CD4-positive, alpha-beta T cell (primary cell): ENCODE results near the gene ZGLP1. TPM values are rescaled to one million over a fixed set of nuclear protein-coding genes. Genes with fewer than 3 reads are reported as not detected.

ENCODE experiments used
- ATAC-seq: fragments of 200-7000 bp; cut with Tn5 transposase; one replicate; pipeline ENCODE4 v1.10.0; 2022; ENCODE audit warnings: mild to moderate bottlenecking; ENCODE audit not compliant: poor library complexity
- CTCF ChIA-PET: fragments of 350-600 bp; sonication (Branson Sonifier 250); formaldehyde crosslinking; loops from one replicate; lab custom pipeline; 2021; ENCODE audit warnings: antibody characterized with exemption, inconsistent platforms; lab: Charles Lee
- POLR2A ChIA-PET: fragments of 350-600 bp; sonication (Branson Sonifier 250); formaldehyde crosslinking; loops from one replicate; lab custom pipeline; 2021; ENCODE audit warnings: antibody characterized with exemption, inconsistent platforms; lab: Charles Lee
- DNase-seq, 14 experiments: peaks; one replicate each; pipeline ENCODE4 v3.0.0-alpha.2; 2013 to 2020; ENCODE audit warnings: mixed read lengths in 2 of 14
- H3K27ac ChIP-seq, 2 donors: one replicate each; pipeline versions ENCODE4 v1.5.1 to v1.7.0; 2013; ENCODE audit warnings: low read length in 2 of 2, low read depth in 1 of 2, mild to moderate bottlenecking in 1 of 2
- H3K27me3 ChIP-seq, 2 experiments: 1 replicate in 1 of 2; 2 replicates in 1 of 2; pipeline versions ENCODE4 v1.6.1 to v1.7.0; 2013; ENCODE audit warnings: low read length in 2 of 2, control low read depth in 1 of 2, mild to moderate bottlenecking in 1 of 2, moderate library complexity in 1 of 2; ENCODE audit not compliant: insufficient read depth in 2 of 2, control insufficient read depth in 1 of 2
- H3K36me3 ChIP-seq: one replicate; pipeline ENCODE4 v1.6.1; 2013; ENCODE audit warnings: low read length, control low read depth; ENCODE audit not compliant: insufficient read depth
- H3K4me1 ChIP-seq: one replicate; pipeline ENCODE4 v1.6.1; 2013; ENCODE audit warnings: low read length, control low read depth; ENCODE audit not compliant: insufficient read depth
- H3K4me3 ChIP-seq: one replicate; pipeline ENCODE4 v1.5.1; 2013; ENCODE audit warnings: mild to moderate bottlenecking, low read length, moderate library complexity
- H3K9me3 ChIP-seq, 2 experiments: 1 replicate in 1 of 2; 2 replicates in 1 of 2; pipeline versions ENCODE4 v1.6.1 to v1.7.0; 2013; ENCODE audit warnings: low read length in 2 of 2, mild to moderate bottlenecking in 2 of 2, control low read depth in 1 of 2, moderate library complexity in 1 of 2; ENCODE audit not compliant: control insufficient read depth in 1 of 2, insufficient read depth in 1 of 2
- H3K27ac Mint-ChIP-seq: one replicate; pipeline ENCODE4 v1.8.0; 2020; ENCODE audit warnings: mixed read lengths
- H3K27me3 Mint-ChIP-seq: one replicate; pipeline ENCODE4 v1.8.0; 2021; ENCODE audit warnings: mixed read lengths
- H3K36me3 Mint-ChIP-seq: one replicate; pipeline ENCODE4 v1.8.0; 2021; ENCODE audit warnings: low read depth, mixed read lengths
- H3K4me1 Mint-ChIP-seq: one replicate; pipeline ENCODE4 v1.8.0; 2021; ENCODE audit warnings: low read depth, mixed read lengths
- H3K4me3 Mint-ChIP-seq: one replicate; pipeline ENCODE4 v1.8.0; 2020; ENCODE audit warnings: mild to moderate bottlenecking, mixed read lengths
- H3K9me3 Mint-ChIP-seq: one replicate; pipeline ENCODE4 v1.8.0; 2020; ENCODE audit warnings: mixed read lengths
- intact Hi-C, 2 experiments: fragments of 100-400 bp; cut with DNase I in 1 of 2; cut with micrococcal nuclease in 1 of 2; formaldehyde crosslinking; loops; one replicate each; pipeline versions ENCODE4 v1.15.1 to v1.9.0; 2023 to 2025; cut with DNase I, micrococcal nuclease
- total RNA-seq, 174 experiments: library from RNA in 2 of 174; stranded (reverse) in 2 of 174; gene quantifications; one replicate each; pipeline ENCODE4 v1.2.3 and lab custom pipeline; 2021 to 2026
- TF ChIP-seq, protein P1 (sequence below): fragments of 200-600 bp; IDR thresholded peaks from one replicate; pipeline ENCODE4 v1.8.0; 2022; ENCODE audit warnings: antibody characterized with exemption, mild to moderate bottlenecking

ZGLP1 gene
- total RNA-seq, 2 experiments from 2014 or later, result 1.6 to 2.6 TPM

DNA sequence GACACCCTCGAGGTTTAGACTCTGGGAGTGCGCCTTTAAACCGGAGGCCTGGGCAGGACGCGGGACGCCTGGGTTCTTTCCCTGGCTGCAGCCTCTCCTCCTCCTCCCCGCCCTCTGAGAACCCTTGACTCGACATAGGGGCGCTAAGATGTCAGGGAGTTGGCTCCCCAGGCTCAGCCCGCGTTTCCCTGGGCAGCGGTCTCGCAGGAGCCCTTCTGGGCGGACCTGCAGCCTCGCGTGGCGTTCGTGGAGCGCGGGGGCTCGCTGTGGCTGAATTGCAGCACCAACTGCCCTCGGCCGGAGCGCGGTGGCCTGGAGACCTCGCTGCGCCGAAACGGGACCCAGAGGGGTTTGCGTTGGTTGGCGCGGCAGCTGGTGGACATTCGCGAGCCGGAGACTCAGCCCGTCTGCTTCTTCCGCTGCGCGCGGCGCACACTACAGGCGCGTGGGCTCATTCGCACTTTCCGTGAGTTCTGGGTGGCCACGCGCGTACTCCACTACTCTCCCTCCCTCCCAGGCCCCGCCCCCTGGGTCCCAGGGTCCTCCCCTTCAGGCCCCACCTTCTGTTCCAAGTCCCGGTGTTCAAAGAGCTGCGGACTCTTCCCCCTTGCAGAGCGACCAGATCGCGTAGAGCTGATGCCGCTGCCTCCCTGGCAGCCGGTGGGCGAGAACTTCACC is 18.6 kb downstream of the ZGLP1 start:
- H3K27ac Mint-ChIP-seq, result no peak overlapping the region

DNA sequence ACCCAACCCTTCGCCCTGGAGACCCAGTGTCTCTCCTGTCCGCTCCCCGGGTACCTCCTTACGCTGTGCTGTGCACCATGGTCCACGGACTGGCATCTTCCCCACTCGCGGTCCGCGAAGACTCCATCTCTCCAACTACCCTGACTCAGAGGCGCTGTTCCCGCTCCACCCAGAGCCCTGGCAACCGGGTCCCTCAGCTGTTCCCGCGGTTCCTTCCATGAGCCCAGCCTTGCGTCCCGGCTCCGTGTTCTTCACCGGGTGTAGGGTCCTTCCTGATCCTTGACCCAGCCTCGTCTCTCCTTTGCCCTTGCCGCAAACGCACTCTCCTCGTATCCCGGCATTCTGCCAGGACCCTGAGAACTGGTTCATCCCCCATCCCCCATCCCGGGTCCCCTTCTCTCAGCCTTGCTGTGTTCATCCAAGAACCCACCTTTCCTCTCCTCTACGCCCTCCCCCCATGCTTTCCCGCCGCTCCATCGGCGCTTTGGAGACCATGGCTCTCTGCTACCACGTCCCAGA is 19.2 kb downstream of the ZGLP1 start:
- Mint-ChIP-seq H3K36me3 (peaks cover 13% of the 10 kb centered on the region), H3K4me1 (peaks cover 73% of the 10 kb centered on the region), H3K4me3 (peak overlapping the region; percentile 81), H3K9me3 (no peaks in the 10 kb centered on the region), H3K27me3 (peaks cover 83% of the 10 kb centered on the region), H3K27ac (no peak overlapping the region)
- POLR2A ChIA-PET, result interaction anchor here (1.6 to 5.0 kb wide), 2 partner anchors 20 to 24 kb away, joined by 4 to 39 read pairs; partner anchors contain the start of gene ICAM1
- DNase-seq (peak in 1 of 14 experiments; percentile 38), ATAC-seq (no peak)
- H3K27ac ChIP-seq, result no peak overlapping the region
- peaks cover 81 to 82% of the 10 kb centered on the region in 2 experiments for H3K27me3 ChIP-seq
- TF ChIP-seq, protein P1, sequence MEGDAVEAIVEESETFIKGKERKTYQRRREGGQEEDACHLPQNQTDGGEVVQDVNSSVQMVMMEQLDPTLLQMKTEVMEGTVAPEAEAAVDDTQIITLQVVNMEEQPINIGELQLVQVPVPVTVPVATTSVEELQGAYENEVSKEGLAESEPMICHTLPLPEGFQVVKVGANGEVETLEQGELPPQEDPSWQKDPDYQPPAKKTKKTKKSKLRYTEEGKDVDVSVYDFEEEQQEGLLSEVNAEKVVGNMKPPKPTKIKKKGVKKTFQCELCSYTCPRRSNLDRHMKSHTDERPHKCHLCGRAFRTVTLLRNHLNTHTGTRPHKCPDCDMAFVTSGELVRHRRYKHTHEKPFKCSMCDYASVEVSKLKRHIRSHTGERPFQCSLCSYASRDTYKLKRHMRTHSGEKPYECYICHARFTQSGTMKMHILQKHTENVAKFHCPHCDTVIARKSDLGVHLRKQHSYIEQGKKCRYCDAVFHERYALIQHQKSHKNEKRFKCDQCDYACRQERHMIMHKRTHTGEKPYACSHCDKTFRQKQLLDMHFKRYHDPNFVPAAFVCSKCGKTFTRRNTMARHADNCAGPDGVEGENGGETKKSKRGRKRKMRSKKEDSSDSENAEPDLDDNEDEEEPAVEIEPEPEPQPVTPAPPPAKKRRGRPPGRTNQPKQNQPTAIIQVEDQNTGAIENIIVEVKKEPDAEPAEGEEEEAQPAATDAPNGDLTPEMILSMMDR, result no peak
- H3K36me3 ChIP-seq, result peaks cover 8% of the 10 kb centered on the region
- H3K4me1 ChIP-seq, result peaks cover 97% of the 10 kb centered on the region
- H3K9me3 ChIP-seq, result peaks cover 0 to 71% of the 10 kb centered on the region in 2 experiments
- CTCF ChIA-PET, result interaction anchor here (1.5 to 2.3 kb wide), 3 partner anchors 19 to 126 kb away, joined by 4 to 10 read pairs (median 6); partner anchors contain the start of gene ICAM1
- H3K4me3 ChIP-seq, result peak overlapping the region; percentile 48
- intact Hi-C loops, result no loop called here

More for the DNA sequence above, 18.6 kb downstream of the ZGLP1 start:
- ChIA-PET POLR2A (interaction anchor here (1.3 to 5.0 kb wide), 4 partner anchors 20 to 98 kb away, joined by 3 to 39 read pairs (median 6); partner anchors contain the start of genes ICAM1 and RAVER1), CTCF (interaction anchor here (0.5 to 2.4 kb wide), 6 partner anchors 12 to 71 kb away, joined by 3 to 9 read pairs (median 3); partner anchors contain the start of gene ICAM1)
- H3K4me1 Mint-ChIP-seq, result peaks cover 74% of the 10 kb centered on the region
- TF ChIP-seq, protein P1, result no peak
- H3K27ac ChIP-seq, result no peak overlapping the region
- H3K4me3 ChIP-seq, result peak overlapping the region; percentile 48
- H3K4me1 ChIP-seq, result peaks cover 100% of the 10 kb centered on the region
- H3K9me3 ChIP-seq, result peaks cover 0 to 71% of the 10 kb centered on the region in 2 experiments
- H3K36me3 Mint-ChIP-seq, result peaks cover 7% of the 10 kb centered on the region
- H3K9me3 Mint-ChIP-seq, result no peaks in the 10 kb centered on the region
- ATAC-seq (peak; percentile 10), DNase-seq (peak in 9 of 14 experiments; percentile 34 to 76 (median 47))
- H3K27me3 ChIP-seq, result peaks cover 86 to 87% of the 10 kb centered on the region in 2 experiments
- intact Hi-C loops, result no loop called here
- peaks cover 89% of the 10 kb centered on the region for H3K27me3 Mint-ChIP-seq
- peaks cover 2% of the 10 kb centered on the region for H3K36me3 ChIP-seq
- peak overlapping the region; percentile 81 for H3K4me3 Mint-ChIP-seq

DNA sequence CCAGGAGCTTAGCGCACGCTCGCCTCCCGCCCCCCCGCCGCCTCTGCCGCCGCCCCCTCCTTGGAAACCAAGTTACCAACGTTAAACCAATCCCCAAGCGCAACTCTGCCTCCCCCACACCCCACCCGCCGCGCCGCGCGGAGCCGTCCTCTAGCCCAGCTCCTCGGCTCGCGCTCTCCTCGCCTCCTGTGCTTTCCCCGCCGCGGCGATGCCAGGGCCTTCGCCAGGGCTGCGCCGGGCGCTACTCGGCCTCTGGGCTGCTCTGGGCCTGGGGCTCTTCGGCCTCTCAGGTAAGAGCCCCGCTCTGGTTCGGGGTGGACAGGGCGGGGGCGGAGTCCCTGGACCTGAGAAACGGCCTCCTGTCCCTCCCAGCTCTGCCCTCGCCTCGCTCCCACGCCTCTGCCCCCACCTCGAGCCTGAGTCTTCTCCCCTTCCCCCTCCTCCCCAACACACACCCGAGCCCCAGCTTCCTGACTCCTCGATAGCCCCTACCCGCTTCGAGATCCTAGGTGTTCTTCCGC is 19.7 kb downstream of the ZGLP1 start, which contains the start of gene ICAM5:
Gene ICAM5, plus strand, starts transcription at position 117 of the 521 bp plus-strand sequence. Its CDS starts 92 bp downstream, at position 209.
- Histone ChIP-seq H3K27me3 (peaks cover 77% of the 10 kb centered on the region in 2 experiments), H3K4me3 (peak within 1 kb of the TSS; percentile 48), H3K36me3 (peaks cover 13% of the 10 kb centered on the region), H3K9me3 (peaks cover 0 to 66% of the 10 kb centered on the region in 2 experiments), H3K4me1 (peaks cover 92% of the 10 kb centered on the region), H3K27ac (no peak within 1 kb of the TSS)
- Mint-ChIP-seq H3K36me3 (peaks cover 18% of the 10 kb centered on the region), H3K4me1 (peaks cover 73% of the 10 kb centered on the region), H3K9me3 (no peaks in the 10 kb centered on the region), H3K4me3 (peak within 1 kb of the TSS; percentile 81), H3K27me3 (peaks cover 78% of the 10 kb centered on the region), H3K27ac (no peak within 1 kb of the TSS)
- TF ChIP-seq, protein P1, result no peak
- CTCF ChIA-PET, result interaction anchor here (0.8 to 3.1 kb wide), 5 partner anchors 19 to 127 kb away, joined by 3 to 10 read pairs (median 6); partner anchors contain the start of gene ICAM1
- intact Hi-C loops, result loop anchor here in 1 of 2 experiments (5.0 kb wide), 1 partner anchor 42 kb away; the partner anchor contains the start of gene RAVER1
- ATAC-seq (no peak), DNase-seq (peak in 4 of 14 experiments; percentile 23 to 63 (median 45))
- POLR2A ChIA-PET, result interaction anchor here (0.6 to 5.0 kb wide), 4 partner anchors 19 to 122 kb away, joined by 3 to 39 read pairs (median 4); partner anchors contain the start of gene ICAM1
